ENCODE data around the gene CADM1. TPM values are rescaled to one million over a fixed set of nuclear protein-coding genes. Genes with fewer than 3 reads are reported as not detected.

Gene CADM1
- total and polyA plus RNA-seq, 2 donors, result 7.6 to 26.3 TPM

DNA sequence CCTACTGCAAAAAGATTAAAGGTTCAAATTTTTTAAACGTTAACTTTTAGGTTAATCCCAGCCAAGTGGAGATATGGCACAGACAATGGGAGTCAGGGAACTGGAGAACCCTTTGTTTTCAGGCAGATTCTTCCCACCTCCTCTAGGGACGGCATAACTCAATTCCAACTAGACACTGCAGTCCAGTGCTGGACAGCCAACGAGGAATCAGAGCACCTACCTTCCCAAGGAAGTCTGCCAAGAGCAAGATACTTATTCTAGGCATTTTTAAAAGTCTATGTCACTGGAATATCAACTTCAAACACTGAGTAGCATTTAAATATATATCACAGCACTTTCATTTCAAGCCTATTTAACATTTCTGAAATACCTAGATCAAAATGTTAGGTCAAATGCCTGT, 7.3 kb downstream of the CADM1 start:
- no peaks in the 10 kb centered on the region for H3K36me3 ChIP-seq (ENCODE audit: control insufficient read depth in 2 of 2, insufficient read depth in 2 of 2, low read length in 1 of 2)
- H3K27me3 ChIP-seq (ENCODE audit: control insufficient read depth in 2 of 2, insufficient read depth in 1 of 2, low read length in 1 of 2), result peaks cover 13 to 24% of the 10 kb centered on the region in 2 donors
- no peak overlapping the region for H3K4me3 ChIP-seq (ENCODE audit: low read length in 2 of 2)
- DNase-seq (ENCODE audit: low read depth in 6 of 9, low spot score in 9 of 9), result no peak
- H3K27ac ChIP-seq (ENCODE audit: low read depth in 1 of 2, low read length in 1 of 2), result no peak overlapping the region
- no peaks in the 10 kb centered on the region for H3K9me3 ChIP-seq (ENCODE audit: control insufficient read depth in 2 of 2, insufficient read depth in 1 of 2, low read length in 1 of 2)
- 77% methylated on average over 3 of the region's 3 CpGs for WGBS
- peaks cover 0 to 8% of the 10 kb centered on the region in 2 donors for H3K4me1 ChIP-seq (ENCODE audit: control insufficient read depth in 2 of 2, insufficient read depth in 2 of 2, low read length in 2 of 2)

DNA sequence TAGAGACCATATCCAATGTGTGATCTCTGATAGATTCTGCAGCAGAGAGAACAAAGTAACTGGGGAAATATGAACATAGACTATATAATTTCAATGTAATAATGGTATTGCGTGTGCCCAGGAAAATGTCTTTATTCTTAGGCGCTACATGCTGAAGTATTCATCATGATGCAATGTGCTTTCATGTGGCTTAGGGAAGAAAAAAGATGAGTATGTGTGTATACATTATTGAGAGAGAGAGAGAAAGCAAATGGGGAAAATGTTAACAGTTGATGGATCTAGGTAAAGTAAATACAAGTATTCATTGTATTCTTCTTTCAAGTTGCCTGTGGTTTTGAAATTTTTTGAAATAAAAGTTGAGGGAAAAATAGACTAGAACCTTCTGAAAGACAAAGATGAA, 10.3 kb downstream of the CADM1 start:
- Histone ChIP-seq H3K4me1 (ENCODE audit: control insufficient read depth in 2 of 2, insufficient read depth in 2 of 2, low read length in 2 of 2) (peaks cover 0 to 4% of the 10 kb centered on the region in 2 donors), H3K9me3 (ENCODE audit: control insufficient read depth in 2 of 2, insufficient read depth in 1 of 2, low read length in 1 of 2) (no peaks in the 10 kb centered on the region), H3K27ac (ENCODE audit: low read depth in 1 of 2, low read length in 1 of 2) (no peak overlapping the region), H3K27me3 (ENCODE audit: control insufficient read depth in 2 of 2, insufficient read depth in 1 of 2, low read length in 1 of 2) (no peaks in the 10 kb centered on the region), H3K4me3 (ENCODE audit: low read length in 2 of 2) (no peak overlapping the region), H3K36me3 (ENCODE audit: control insufficient read depth in 2 of 2, insufficient read depth in 2 of 2, low read length in 1 of 2) (no peaks in the 10 kb centered on the region)
- peak in 1 of 9 donors; percentile 21 for DNase-seq (ENCODE audit: low read depth in 6 of 9, low spot score in 9 of 9)
- 92% methylated on average over 2 of the region's 2 CpGs for WGBS

DNA sequence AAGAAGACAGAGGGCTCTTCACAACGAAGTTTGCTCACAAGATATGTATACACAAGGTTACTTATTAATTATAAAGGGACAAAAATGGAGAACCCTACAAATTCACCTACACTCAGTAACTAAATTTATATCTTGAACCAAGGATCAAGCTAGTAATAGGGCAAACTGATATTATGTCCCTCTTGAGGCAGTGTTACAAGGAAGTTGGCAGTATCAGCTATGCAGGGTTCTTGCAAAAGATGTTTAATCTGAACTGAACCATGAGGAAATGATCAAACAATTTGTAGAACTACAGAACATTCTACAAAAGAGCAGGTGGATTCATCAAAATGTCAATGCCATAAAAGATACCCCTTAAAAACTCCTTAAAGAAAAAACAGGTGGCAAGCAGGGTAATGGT, 10.7 kb downstream of the CADM1 start:
- Histone ChIP-seq H3K27ac (ENCODE audit: low read depth in 1 of 2, low read length in 1 of 2) (no peak overlapping the region), H3K4me1 (ENCODE audit: control insufficient read depth in 2 of 2, insufficient read depth in 2 of 2, low read length in 2 of 2) (peaks cover 0 to 4% of the 10 kb centered on the region in 2 donors), H3K36me3 (ENCODE audit: control insufficient read depth in 2 of 2, insufficient read depth in 2 of 2, low read length in 1 of 2) (no peaks in the 10 kb centered on the region), H3K9me3 (ENCODE audit: control insufficient read depth in 2 of 2, insufficient read depth in 1 of 2, low read length in 1 of 2) (no peaks in the 10 kb centered on the region), H3K4me3 (ENCODE audit: low read length in 2 of 2) (no peak overlapping the region), H3K27me3 (ENCODE audit: control insufficient read depth in 2 of 2, insufficient read depth in 1 of 2, low read length in 1 of 2) (no peaks in the 10 kb centered on the region)
- DNase-seq (ENCODE audit: low read depth in 6 of 9, low spot score in 9 of 9), result peak in 1 of 9 donors; percentile 18
- WGBS, result 74% methylated on average over 1 of the region's 1 CpG

DNA sequence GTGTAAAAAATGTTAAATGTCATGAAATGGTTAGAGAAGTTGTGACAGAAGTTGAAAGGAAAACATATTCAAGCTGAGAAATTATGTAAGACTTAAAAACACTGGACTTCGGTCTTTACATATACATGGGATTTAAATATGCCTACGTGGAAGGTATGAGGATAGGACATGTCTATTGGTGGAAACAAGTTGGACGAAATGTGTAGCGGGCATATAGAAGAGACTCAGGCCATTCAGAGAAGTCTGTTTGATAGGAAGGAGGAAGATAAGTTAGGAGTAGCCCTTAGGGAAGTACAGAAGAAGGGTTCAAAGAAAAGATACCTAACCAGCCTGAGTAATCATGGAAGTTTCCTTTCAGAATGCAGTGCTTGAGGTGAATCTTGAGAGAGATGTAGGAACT, 14.7 kb downstream of the CADM1 start:
- no peak overlapping the region for H3K4me3 ChIP-seq (ENCODE audit: low read length in 2 of 2)
- no peak for DNase-seq (ENCODE audit: low read depth in 6 of 9, low spot score in 9 of 9)
- H3K9me3 ChIP-seq (ENCODE audit: control insufficient read depth in 2 of 2, insufficient read depth in 1 of 2, low read length in 1 of 2), result no peaks in the 10 kb centered on the region
- no peaks in the 10 kb centered on the region for H3K27me3 ChIP-seq (ENCODE audit: control insufficient read depth in 2 of 2, insufficient read depth in 1 of 2, low read length in 1 of 2)
- H3K36me3 ChIP-seq (ENCODE audit: control insufficient read depth in 2 of 2, insufficient read depth in 2 of 2, low read length in 1 of 2), result no peaks in the 10 kb centered on the region
- no peak overlapping the region for H3K27ac ChIP-seq (ENCODE audit: low read depth in 1 of 2, low read length in 1 of 2)
- 95% methylated on average over 4 of the region's 4 CpGs for WGBS
- no peaks in the 10 kb centered on the region for H3K4me1 ChIP-seq (ENCODE audit: control insufficient read depth in 2 of 2, insufficient read depth in 2 of 2, low read length in 2 of 2)

DNA sequence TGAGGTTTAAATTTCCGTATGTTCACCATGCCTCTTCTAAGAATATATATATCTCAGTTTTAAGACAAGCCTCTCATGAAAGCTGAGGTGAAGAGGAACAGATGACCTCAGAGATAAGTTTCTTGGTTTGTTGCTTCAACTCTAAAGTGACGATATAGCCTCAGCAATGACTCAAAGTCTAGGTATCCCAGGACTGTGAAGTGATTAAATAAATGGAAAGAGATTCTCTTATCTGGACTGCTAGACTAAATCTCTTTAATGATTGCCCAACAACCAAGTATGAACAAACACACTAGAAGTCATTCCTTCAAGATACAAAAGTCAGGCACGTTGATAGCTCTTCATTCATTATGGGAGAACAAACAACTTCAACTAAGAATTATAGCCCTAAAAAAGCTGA, 15.3 kb downstream of the CADM1 start:
- Histone ChIP-seq H3K9me3 (ENCODE audit: control insufficient read depth in 2 of 2, insufficient read depth in 1 of 2, low read length in 1 of 2) (no peaks in the 10 kb centered on the region), H3K27ac (ENCODE audit: low read depth in 1 of 2, low read length in 1 of 2) (no peak overlapping the region), H3K27me3 (ENCODE audit: control insufficient read depth in 2 of 2, insufficient read depth in 1 of 2, low read length in 1 of 2) (no peaks in the 10 kb centered on the region), H3K4me1 (ENCODE audit: control insufficient read depth in 2 of 2, insufficient read depth in 2 of 2, low read length in 2 of 2) (no peaks in the 10 kb centered on the region), H3K4me3 (ENCODE audit: low read length in 2 of 2) (no peak overlapping the region), H3K36me3 (ENCODE audit: control insufficient read depth in 2 of 2, insufficient read depth in 2 of 2, low read length in 1 of 2) (no peaks in the 10 kb centered on the region)
- DNase-seq (ENCODE audit: low read depth in 6 of 9, low spot score in 9 of 9), result no peak
- WGBS, result 83% methylated on average over 3 of the region's 3 CpGs

DNA sequence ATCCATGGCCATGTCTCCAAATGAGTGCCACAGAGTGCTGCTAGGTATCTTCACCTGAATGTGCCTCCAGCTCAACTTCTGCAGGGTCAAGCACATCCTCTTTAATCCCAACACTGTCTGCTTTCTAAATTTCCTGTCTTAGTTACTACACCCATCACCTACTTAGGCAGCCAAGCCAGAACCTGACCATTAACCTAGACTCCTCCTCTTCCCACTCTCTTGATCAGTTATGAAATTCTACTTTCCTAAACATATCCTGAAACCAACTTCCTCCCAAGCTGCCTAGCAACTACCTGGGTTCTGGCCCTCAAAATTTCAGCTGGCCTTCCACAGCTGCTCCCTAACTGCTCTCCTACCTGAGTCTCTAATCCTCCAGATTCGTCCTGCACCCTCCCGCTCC, 22.7 kb downstream of the CADM1 start:
- Histone ChIP-seq H3K27me3 (ENCODE audit: control insufficient read depth in 2 of 2, insufficient read depth in 1 of 2, low read length in 1 of 2) (no peaks in the 10 kb centered on the region), H3K4me1 (ENCODE audit: control insufficient read depth in 2 of 2, insufficient read depth in 2 of 2, low read length in 2 of 2) (no peaks in the 10 kb centered on the region), H3K4me3 (ENCODE audit: low read length in 2 of 2) (no peak overlapping the region), H3K27ac (ENCODE audit: low read depth in 1 of 2, low read length in 1 of 2) (no peak overlapping the region), H3K9me3 (ENCODE audit: control insufficient read depth in 2 of 2, insufficient read depth in 1 of 2, low read length in 1 of 2) (no peaks in the 10 kb centered on the region), H3K36me3 (ENCODE audit: control insufficient read depth in 2 of 2, insufficient read depth in 2 of 2, low read length in 1 of 2) (no peaks in the 10 kb centered on the region)
- DNase-seq (ENCODE audit: low read depth in 6 of 9, low spot score in 9 of 9), result no peak
- WGBS, result 89% methylated on average over 2 of the region's 2 CpGs

DNA sequence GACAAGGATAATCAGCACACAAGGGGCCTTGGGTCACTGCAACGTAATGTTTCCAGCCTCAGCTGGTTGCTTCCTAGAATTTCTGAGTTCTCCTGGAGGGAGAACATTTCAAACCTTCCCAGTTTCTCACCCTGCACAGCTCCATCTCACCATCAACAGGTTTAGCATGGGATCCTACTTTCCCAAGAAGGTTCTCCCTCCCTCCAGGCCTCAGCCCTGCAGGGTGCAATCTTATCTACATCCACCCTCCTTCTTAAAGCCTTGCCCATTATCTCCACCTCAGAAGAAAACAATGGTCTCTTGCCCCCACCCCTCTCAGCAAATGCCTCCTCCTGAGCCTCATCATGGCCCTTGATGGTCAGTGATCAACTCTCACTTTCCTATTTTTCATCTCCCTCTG, 23.6 kb downstream of the CADM1 start:
- Histone ChIP-seq H3K9me3 (ENCODE audit: control insufficient read depth in 2 of 2, insufficient read depth in 1 of 2, low read length in 1 of 2) (no peaks in the 10 kb centered on the region), H3K4me3 (ENCODE audit: low read length in 2 of 2) (no peak overlapping the region), H3K4me1 (ENCODE audit: control insufficient read depth in 2 of 2, insufficient read depth in 2 of 2, low read length in 2 of 2) (no peaks in the 10 kb centered on the region), H3K27me3 (ENCODE audit: control insufficient read depth in 2 of 2, insufficient read depth in 1 of 2, low read length in 1 of 2) (no peaks in the 10 kb centered on the region), H3K27ac (ENCODE audit: low read depth in 1 of 2, low read length in 1 of 2) (no peak overlapping the region), H3K36me3 (ENCODE audit: control insufficient read depth in 2 of 2, insufficient read depth in 2 of 2, low read length in 1 of 2) (no peaks in the 10 kb centered on the region)
- no peak for DNase-seq (ENCODE audit: low read depth in 6 of 9, low spot score in 9 of 9)
- 64% methylated on average over 1 of the region's 1 CpG for WGBS

DNA sequence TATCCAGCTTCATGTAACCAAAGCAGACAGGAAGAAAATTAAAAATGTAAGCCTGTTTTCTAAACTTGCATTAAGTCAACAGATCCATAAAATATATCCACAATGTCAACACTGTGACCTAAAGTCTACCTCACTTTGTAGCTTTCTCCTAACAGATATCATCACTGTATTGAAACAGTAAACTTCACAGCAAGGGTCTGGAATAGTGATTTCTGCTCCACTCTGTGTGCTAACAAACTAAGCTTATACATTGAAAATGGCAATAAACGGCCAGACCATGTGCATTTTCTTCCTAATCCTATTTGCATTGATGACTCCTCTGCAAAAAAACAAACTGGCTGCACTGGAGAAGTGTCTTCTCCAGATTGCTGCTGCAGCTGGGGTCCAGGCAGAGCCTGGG, 26.8 kb downstream of the CADM1 start:
- 34% methylated on average over 1 of the region's 1 CpG for WGBS
- DNase-seq (ENCODE audit: low read depth in 6 of 9, low spot score in 9 of 9), result no peak
- no peaks in the 10 kb centered on the region for H3K27me3 ChIP-seq (ENCODE audit: control insufficient read depth in 2 of 2, insufficient read depth in 1 of 2, low read length in 1 of 2)
- no peaks in the 10 kb centered on the region for H3K9me3 ChIP-seq (ENCODE audit: control insufficient read depth in 2 of 2, insufficient read depth in 1 of 2, low read length in 1 of 2)
- no peaks in the 10 kb centered on the region for H3K36me3 ChIP-seq (ENCODE audit: control insufficient read depth in 2 of 2, insufficient read depth in 2 of 2, low read length in 1 of 2)
- H3K4me3 ChIP-seq (ENCODE audit: low read length in 2 of 2), result no peak overlapping the region
- no peak overlapping the region for H3K27ac ChIP-seq (ENCODE audit: low read depth in 1 of 2, low read length in 1 of 2)
- no peaks in the 10 kb centered on the region for H3K4me1 ChIP-seq (ENCODE audit: control insufficient read depth in 2 of 2, insufficient read depth in 2 of 2, low read length in 2 of 2)

DNA sequence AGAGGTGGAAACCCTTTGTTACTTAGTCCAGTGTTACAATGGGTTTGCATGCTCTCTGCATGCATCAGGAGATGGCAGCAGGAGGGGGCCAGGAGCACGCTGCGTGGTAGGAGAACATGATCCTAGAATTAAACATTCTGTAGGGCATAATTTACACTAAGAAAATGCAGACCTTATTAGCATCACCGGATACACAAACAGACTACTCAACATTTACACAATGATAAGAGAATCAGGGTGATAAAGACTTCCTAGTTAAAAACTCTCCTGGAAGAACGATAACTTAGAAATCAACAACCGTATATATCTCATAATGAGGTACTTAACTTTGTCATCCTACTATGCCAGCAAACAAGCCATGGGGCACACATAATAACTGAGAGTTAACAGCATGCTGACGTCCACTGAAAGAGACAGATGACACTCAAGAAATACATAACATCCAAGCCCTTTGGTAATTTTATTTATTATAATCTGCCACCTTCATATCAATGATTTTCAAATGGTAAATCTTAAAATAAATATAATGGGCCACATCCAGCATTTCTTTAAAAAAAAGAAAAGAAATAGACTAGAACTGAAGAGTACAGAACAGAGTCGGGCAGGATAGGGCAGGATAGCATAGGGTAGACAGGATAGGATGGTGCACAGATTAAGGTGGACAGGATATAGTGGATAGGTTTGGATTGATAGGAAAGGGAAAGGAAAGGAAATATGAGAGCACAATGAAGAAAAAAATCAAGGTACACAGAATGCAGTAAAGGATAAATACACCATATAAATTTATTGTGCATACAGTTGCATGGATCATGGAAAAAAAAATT, 27.5 kb downstream of the CADM1 start:
- no peaks in the 10 kb centered on the region for H3K27me3 ChIP-seq (ENCODE audit: control insufficient read depth in 2 of 2, insufficient read depth in 1 of 2, low read length in 1 of 2)
- 67% methylated on average over 7 of the region's 7 CpGs for WGBS

More for the DNA sequence above, 27.5 kb downstream of the CADM1 start:
- H3K27ac ChIP-seq (ENCODE audit: low read depth in 1 of 2, low read length in 1 of 2), result no peak overlapping the region
- H3K4me3 ChIP-seq (ENCODE audit: low read length in 2 of 2), result no peak overlapping the region
- DNase-seq (ENCODE audit: low read depth in 6 of 9, low spot score in 9 of 9), result no peak
- no peaks in the 10 kb centered on the region for H3K36me3 ChIP-seq (ENCODE audit: control insufficient read depth in 2 of 2, insufficient read depth in 2 of 2, low read length in 1 of 2)
- H3K9me3 ChIP-seq (ENCODE audit: control insufficient read depth in 2 of 2, insufficient read depth in 1 of 2, low read length in 1 of 2), result no peaks in the 10 kb centered on the region
- no peaks in the 10 kb centered on the region for H3K4me1 ChIP-seq (ENCODE audit: control insufficient read depth in 2 of 2, insufficient read depth in 2 of 2, low read length in 2 of 2)
